ENCODE measurements around the gene TM4SF18. TPM values are rescaled to one million over a fixed set of nuclear protein-coding genes. Genes with fewer than 3 reads are reported as not detected.
A peak's percentile ranks its signal among the peaks of the same experiment; 100 is the strongest.

TM4SF18 gene
- total RNA-seq, 1 donor from 2014 or later = 1.4 TPM

- TF ChIP-seq CTCF (conservative IDR thresholded peaks at IDR 0.05; ENCODE audit: low read depth, low read length) = no peak
- H3K4me3 ChIP-seq (ENCODE audit: low read depth, low read length) = no peak overlapping the region
- DNase-seq (ENCODE audit: low read depth) = no peak
These were observed 56.1 kb downstream of the TM4SF18 start for GRCh38 chr3:149277331-149277813.

GRCh38 chr3:149276619-149277018 lies 56.8 kb downstream of the TM4SF18 start:
- no peak overlapping the region for H3K4me3 ChIP-seq (ENCODE audit: low read depth, low read length)
- DNase-seq (ENCODE audit: low read depth) = no peak
- TF ChIP-seq CTCF (conservative IDR thresholded peaks at IDR 0.05; ENCODE audit: low read depth, low read length) = no peak

- DNase-seq (ENCODE audit: low read depth) = no peak
- no peak overlapping the region for H3K4me3 ChIP-seq (ENCODE audit: low read depth, low read length)
- TF ChIP-seq CTCF (conservative IDR thresholded peaks at IDR 0.05; ENCODE audit: low read depth, low read length) = no peak
These were observed 59.2 kb downstream of the TM4SF18 start for GRCh38 chr3:149274220-149274619.

- peak; percentile 100 for TF ChIP-seq CTCF (conservative IDR thresholded peaks at IDR 0.05; ENCODE audit: low read depth, low read length)
- no peak overlapping the region for H3K4me3 ChIP-seq (ENCODE audit: low read depth, low read length)
These were observed 60.2 kb downstream of the TM4SF18 start for GRCh38 chr3:149273096-149273751.

GRCh38 chr3:149271669-149272068 lies 61.8 kb downstream of the TM4SF18 start:
- H3K4me3 ChIP-seq (ENCODE audit: low read depth, low read length) = no peak overlapping the region
- no peak for TF ChIP-seq CTCF (conservative IDR thresholded peaks at IDR 0.05; ENCODE audit: low read depth, low read length)
- no peak for DNase-seq (ENCODE audit: low read depth)

More at GRCh38 chr3:149273096-149273751, 60.2 kb downstream of the TM4SF18 start:
- peak; percentile 61 for DNase-seq (ENCODE audit: low read depth)

GRCh38 chr3:149270180-149270579 lies 63.3 kb downstream of the TM4SF18 start:
- no peak for DNase-seq (ENCODE audit: low read depth)

More at GRCh38 chr3:149270180-149270579, 63.3 kb downstream of the TM4SF18 start:
- no peak for TF ChIP-seq CTCF (conservative IDR thresholded peaks at IDR 0.05; ENCODE audit: low read depth, low read length)
- no peak overlapping the region for H3K4me3 ChIP-seq (ENCODE audit: low read depth, low read length)

Measured in epithelial cell of proximal tubule (primary cell).